AG09309 (cell line): ENCODE data around the gene EPB41L1.

Source experiments
- DNase-seq: peaks from one replicate; pipeline ENCODE4 v3.0.0-alpha.2; 2010; ENCODE audit warnings: low read depth
- H3K4me3 ChIP-seq: 2 replicates; pipeline ENCODE4 v1.5.1; 2011; ENCODE audit warnings: mild to moderate bottlenecking, low read depth, low read length, moderate library complexity; ENCODE audit not compliant: control insufficient read depth
- TF ChIP-seq, protein P1 (sequence below): IDR thresholded peaks from 2 replicates; pipeline ENCODE4 v1.5.1; 2011; ENCODE audit warnings: mild to moderate bottlenecking, low read depth, low read length, inconsistent platforms; ENCODE audit not compliant: insufficient read depth, control insufficient read depth; ENCODE audit errors: missing control alignments

EPB41L1 gene

DNA sequence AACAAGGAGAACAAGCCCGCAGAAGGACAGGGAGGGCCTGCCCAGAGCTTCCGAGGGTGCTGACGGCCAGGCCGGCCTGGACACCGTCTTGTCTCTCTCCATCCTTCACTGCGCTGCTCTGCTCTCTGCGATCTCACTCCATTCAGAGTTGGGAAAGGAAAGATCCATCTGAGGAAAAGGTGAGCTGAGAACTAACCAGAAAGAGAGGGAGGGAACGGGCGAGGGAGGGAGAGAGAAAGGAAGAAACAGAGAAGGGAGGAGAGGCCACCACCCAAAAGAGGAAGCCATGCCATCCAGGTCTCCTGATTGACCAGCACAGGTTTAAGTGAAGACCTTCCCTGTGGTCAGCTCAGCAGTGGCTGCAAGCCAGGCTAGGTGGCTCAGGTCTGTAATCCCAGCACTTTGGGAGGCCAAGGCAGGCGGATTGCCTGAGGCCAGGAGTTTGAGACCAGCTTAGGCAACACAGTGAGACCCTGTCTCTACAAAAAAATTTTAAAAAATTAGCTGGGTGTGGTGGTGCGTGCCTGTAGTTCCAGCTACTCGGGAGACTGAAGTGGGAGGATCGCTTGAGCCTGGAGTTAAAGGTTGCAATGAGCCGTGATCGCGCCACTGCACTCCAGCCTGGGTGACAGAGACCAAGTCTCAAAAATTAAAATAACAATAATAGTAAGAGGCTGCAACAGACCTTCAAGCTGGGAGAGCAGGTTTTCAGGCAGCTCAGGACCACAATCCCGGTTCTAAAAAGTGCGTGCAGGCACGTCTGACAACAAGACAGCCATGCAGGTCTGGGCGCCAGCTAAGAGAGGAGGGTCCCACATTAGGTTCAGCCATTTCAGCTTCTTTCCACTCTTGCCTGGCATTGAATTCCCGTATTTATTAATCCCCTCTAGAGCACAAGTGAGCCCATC lies 117.4 kb downstream of the EPB41L1 start:
- DNase-seq, result no peak
- H3K4me3 ChIP-seq, result no peak overlapping the region
- TF ChIP-seq, protein P1, sequence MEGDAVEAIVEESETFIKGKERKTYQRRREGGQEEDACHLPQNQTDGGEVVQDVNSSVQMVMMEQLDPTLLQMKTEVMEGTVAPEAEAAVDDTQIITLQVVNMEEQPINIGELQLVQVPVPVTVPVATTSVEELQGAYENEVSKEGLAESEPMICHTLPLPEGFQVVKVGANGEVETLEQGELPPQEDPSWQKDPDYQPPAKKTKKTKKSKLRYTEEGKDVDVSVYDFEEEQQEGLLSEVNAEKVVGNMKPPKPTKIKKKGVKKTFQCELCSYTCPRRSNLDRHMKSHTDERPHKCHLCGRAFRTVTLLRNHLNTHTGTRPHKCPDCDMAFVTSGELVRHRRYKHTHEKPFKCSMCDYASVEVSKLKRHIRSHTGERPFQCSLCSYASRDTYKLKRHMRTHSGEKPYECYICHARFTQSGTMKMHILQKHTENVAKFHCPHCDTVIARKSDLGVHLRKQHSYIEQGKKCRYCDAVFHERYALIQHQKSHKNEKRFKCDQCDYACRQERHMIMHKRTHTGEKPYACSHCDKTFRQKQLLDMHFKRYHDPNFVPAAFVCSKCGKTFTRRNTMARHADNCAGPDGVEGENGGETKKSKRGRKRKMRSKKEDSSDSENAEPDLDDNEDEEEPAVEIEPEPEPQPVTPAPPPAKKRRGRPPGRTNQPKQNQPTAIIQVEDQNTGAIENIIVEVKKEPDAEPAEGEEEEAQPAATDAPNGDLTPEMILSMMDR, result no peak

DNA sequence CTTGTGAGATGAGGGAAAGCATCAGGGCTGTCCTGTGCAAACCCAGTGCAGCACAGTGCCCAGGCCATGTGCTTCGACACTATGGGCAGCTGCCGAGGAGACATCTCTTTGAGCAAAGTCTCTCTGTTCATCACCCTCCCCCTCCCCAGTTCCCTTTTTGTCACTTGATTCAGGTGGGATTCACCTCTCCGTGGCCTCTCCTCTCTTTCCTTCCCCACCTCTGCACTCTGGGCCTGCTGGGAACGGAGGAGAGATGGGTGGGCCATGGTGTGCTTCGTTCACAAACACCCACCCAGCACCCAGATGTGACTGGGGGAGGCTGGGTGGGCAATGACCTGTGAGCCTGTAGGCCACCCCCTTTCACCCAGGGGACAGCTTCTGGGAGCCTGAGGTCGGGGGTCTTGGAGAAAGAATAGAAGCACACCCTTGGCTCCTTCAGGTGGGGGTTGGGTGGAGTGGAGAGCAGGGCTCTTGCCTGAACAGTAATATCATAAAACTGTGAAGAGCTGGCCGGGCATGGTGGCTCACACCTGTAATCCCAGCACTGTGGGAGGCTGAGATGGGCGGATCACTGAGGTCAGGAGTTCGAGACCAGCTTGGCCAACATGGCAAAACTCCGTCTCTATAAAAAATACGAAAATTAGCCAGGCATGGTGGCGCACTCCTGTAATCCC lies 118.1 kb downstream of the EPB41L1 start:
- no peak overlapping the region for H3K4me3 ChIP-seq
- TF ChIP-seq, protein P1, result no peak
- DNase-seq, result no peak

DNA sequence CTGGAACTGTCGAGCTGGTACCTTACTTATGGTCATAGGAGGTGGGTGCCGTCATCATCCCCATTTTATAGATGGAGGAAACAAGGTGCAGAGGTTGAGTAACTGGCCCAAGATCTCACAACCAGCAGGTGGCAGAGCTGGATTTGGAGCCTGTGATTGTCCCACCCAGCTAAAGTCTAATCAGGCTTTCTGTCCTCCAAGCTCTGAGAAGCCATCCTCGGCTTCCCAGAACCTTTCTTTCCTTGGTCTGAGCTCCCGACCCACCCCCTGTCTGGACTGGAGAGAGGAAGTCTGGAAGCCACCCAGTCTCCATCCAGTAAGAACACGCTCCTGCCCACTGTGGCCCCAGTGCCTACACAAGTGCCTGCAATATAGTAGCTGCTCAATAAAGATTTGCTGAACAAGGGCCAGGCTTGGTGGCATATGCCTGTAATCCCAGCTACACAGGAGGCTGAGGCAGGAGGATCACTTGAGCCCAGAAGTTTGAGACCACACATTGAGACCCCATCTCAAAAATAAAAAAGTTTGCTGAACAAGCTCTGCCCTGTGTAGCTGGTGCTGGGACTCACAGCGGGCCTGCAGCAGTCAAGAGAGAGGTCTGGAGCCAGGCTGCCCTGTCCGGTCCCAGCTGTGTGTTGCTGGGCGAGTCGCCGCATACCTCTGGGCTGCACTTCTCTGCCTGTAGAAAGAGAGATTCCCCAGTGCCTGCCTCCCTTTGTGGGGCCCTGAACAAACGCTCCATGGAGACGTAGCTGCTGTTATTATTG lies 119.1 kb downstream of the EPB41L1 start:
- TF ChIP-seq, protein P1, result peak; percentile 43
- no peak for DNase-seq
- no peak overlapping the region for H3K4me3 ChIP-seq

DNA sequence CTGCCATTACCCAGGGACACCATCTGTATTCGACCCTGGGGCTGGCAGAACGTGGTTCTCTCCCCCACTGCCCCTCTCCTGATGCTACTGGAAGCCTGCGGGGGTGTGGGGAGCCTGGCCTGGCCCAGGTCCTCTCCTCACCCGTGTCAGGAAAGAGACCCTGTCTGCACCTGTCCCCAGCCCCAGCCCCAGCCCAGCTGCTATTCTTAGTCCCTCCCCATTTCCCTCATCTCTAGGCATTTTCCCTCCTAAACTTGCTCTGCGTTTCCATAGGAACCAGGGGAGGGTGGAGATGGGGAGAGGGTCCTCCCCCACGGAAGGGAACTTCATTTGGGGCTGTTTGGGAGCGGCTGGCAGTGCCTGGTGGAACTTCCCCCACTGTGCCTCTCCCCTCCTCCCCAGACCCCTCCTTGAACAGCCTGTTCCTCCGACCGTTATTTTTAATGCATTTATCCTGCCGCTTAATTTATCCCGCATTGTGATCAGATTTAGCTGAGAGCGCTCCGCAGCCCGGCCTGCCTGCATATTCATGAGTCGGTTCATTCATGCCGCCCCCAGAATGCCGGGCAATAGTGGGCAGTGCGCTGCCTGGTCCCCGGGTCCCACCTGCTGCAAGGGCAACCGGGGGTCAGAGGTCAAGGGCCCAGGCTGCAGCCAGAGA lies 119.8 kb downstream of the EPB41L1 start:
- TF ChIP-seq, protein P1, result no peak

DNA sequence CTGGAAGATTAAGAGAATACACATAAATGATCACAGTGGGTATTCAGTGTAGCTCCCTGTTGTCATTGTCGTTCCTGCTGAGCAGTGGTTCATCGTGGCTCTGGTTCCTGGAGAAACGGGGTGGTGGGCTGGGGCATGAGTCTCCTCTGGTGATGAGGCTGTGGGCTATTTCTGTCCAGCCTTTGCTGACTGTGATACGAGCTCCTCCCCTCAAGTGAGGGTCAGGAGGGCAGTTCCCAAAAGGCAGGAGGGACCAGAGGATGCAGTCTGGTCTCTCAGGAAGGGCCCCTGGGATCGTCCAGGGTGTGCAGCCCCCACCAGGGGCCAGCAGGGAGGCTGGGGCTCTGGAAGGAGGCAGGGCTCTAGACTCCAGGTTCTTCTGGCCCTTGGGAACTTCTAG lies 120.5 kb downstream of the EPB41L1 start:
- TF ChIP-seq, protein P1, result no peak
- H3K4me3 ChIP-seq, result no peak overlapping the region

More for the DNA sequence above, 119.8 kb downstream of the EPB41L1 start:
- no peak for DNase-seq
- no peak overlapping the region for H3K4me3 ChIP-seq

More for the DNA sequence above, 120.5 kb downstream of the EPB41L1 start:
- DNase-seq, result no peak
